HTR-8/SVneo (cell line): Measurements from ENCODE around the gene CDH8.

Experiments used
- DNase-seq: peaks from one replicate; pipeline ENCODE4 v3.0.0; 2011; ENCODE audit warnings: low spot score, mixed read lengths; ENCODE audit not compliant: insufficient read length
- FAIRE-seq: peaks from 2 replicates; lab custom pipeline; 2011; peaks lifted over from hg19 to GRCh38; lab: Jason Lieb, UNC

The CDH8 gene

DNA sequence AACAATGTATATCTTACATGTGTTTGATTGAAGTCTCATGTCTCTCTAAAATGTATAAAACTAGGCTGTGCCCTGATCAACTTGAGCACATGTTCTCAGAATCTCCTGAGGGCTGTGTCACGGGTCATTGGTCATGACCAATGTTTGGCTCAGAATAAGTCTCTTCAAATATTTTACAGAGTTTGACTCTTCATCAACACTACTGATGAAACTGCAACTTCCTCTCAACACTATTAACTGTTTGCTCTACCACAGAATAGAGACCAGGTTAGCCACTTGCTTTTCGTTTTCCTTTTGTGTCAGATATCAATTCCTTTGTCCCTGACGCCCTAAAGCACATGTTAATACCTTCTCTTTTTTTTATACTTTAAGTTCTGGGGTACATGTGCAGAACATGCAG lies 358.1 kb downstream of the CDH8 start:
- FAIRE-seq = no peak
- no peak for DNase-seq

DNA sequence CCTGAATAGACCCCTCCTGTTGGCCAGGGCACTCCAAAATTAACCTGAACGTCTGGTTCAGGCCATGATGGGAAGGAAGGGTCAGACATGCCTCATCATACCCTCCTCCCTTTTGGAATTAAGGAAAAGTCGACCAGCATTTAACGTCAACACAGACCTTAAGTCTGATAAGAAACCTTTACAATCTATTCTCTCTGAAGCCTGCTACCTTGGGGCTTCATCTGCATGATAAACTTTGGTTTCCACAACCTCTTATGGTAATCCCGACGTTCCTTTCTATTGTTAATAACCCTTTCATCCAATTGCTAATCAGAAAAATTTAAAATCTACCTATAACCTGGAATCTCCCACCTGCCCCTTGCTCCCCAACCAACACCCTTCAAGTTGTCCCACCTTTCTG lies 358.5 kb downstream of the CDH8 start:
- DNase-seq (no peak), FAIRE-seq (no peak)

DNA sequence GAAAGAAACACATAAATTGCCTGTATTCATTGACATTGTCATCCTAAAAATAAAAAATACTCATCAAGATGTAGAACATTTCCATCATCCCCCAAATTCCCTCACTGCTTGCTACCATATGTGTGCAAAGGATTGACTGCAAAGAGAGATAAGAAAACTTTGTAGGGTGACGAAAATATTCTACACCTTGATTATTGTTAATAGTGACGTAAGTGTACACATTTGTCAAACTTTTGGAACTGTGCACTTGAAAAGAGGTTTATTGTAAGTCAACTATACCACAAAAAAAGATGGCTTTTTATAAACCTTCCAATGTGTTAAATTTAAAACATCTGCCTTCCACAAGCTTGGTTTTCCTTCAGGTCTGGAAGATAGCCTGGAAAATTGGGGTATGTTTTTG lies 359.5 kb downstream of the CDH8 start:
- DNase-seq (no peak), FAIRE-seq (no peak)

- FAIRE-seq (no peak), DNase-seq (no peak)
These were observed 365.1 kb downstream of the CDH8 start for GRCh38 chr16:61671161-61671560.

DNA sequence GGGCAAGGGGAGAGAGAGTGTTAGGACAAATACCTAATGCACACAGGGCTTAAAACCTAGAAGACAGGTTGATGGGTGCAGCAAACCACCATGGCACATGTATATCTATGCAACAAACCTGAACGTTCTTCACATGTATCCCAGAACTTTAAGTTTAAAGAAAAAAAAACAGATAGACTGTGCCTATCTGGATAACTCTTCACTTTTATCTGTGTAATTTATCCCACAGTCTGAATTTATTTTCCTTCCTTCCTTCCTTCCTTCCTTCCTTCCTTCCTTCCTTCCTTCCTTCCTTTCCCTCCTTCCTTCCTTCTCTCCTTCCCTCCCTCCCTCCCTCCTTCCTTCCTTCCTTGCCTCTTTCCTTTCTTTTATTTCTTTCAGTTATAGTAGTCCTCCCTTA lies 370.7 kb downstream of the CDH8 start:
- DNase-seq = no peak
- no peak for FAIRE-seq

GRCh38 chr16:61659936-61660335 lies 376.3 kb downstream of the CDH8 start:
- FAIRE-seq = no peak

DNA sequence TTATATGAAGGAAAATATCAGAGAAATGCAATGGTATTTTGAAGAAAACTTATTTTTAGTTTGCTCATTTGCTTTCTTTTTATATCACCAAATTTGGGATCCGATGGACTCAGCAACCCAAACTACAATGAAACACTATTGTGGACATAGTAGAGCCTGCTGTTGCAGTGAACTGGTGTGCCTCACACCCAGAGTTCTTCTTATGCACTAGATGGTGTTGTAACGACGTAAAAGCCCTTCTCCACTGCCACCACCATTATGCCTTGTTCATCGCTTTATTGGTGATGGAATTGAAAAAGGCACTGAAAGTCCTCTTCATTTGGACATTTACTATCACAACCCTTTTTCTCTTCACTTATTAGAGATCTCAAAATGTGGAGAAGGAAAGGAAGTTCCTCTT lies 381.3 kb downstream of the CDH8 start:
- DNase-seq = no peak
- FAIRE-seq = no peak

More at GRCh38 chr16:61659936-61660335, 376.3 kb downstream of the CDH8 start:
- no peak for DNase-seq

DNA sequence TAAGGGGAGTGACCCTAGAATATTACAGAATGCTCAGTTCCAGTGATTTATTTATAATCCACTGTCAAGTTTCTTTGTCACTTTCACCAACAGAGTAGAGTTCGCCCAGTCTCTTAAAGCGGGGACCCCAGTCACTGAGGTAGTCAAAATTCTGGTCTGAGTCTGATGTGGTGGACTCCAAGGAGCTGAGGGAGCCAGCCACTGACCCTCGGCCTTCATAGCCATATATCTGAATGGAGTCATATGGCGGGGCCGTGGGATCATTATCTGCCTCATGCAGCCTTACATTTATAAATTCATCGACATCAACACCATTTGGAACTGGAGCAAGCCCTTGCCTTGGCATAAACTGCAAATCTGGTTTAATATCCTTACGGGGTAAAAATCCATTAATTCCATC lies 382.7 kb downstream of the CDH8 start:
- DNase-seq (no peak), FAIRE-seq (no peak)

GRCh38 chr16:61645561-61645960 lies 390.7 kb downstream of the CDH8 start:
- no peak for FAIRE-seq

DNA sequence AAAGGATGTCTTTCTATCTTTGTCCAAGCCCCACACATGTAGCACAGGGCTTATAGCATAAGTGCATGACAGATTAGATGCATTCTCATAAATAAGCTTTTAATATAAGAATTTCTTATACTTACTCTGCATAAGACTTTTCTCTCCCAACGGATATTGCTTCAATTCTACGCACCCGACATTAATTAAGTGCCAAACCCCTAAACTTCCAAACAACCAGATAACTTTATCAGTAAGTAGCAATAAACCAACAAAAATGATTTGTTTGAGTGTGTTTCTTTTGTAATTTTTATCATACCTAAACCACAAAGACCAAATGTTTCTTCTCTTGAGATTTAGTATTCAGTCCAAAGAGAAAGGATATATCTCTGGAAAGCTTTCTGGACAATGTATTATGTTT lies 391.5 kb downstream of the CDH8 start:
- FAIRE-seq (no peak), DNase-seq (no peak)

More at GRCh38 chr16:61645561-61645960, 390.7 kb downstream of the CDH8 start:
- no peak for DNase-seq

GRCh38 chr16:61617219-61617783 lies 418.9 kb downstream of the CDH8 start:
- DNase-seq (no peak), FAIRE-seq (no peak)

DNA sequence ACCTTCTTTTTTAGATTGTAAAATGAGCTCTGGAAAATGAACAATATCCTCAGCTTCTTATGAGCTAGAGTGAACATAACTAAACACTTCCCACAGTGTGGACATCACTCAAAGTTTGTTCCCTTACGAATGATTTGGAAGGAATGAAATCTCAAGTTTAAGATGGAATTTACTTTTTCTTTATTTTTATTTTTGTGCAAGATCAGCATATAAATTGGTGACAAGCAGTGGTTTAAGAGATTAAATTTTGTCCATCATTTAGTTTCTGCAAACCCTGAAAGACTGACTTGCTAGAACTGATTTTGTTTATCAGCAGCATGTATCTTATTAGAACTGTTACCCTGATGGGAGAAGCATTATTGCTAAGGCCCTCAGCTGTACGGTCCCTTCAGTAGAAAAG lies 420.1 kb downstream of the CDH8 start:
- no peak for FAIRE-seq
- DNase-seq = no peak

- FAIRE-seq = no peak
- DNase-seq = no peak
These were observed 424.3 kb downstream of the CDH8 start for GRCh38 chr16:61611847-61612491.

- DNase-seq (no peak), FAIRE-seq (no peak)
These were observed 429.7 kb downstream of the CDH8 start for GRCh38 chr16:61606581-61606980.
